SK-N-SH treated with all-trans-retinoic acid at 6 μM for 48 hours (cell line): ENCODE data around the gene ENTPD2.

Experiments used
- ATAC-seq: fragments of 200-7000 bp; cut with Tn5 transposase; 3 replicates; pipeline ENCODE4 v1.9.1; 2020; ENCODE audit warnings: mild to moderate bottlenecking, moderate library complexity
- ARNTL ChIP-seq: fragments of 450-650 bp; formaldehyde crosslinking; IDR thresholded peaks from 2 replicates; pipeline ENCODE4 v1.5.0; 2020; ENCODE audit warnings: low read depth, mild to moderate bottlenecking, moderate library complexity, borderline replicate concordance
- BACH2 ChIP-seq: fragments of 250-450 bp; sonication (Bioruptor Pico); IDR thresholded peaks from 2 replicates; pipeline ENCODE4 v1.9.0; 2021; ENCODE audit warnings: mild to moderate bottlenecking, borderline replicate concordance
- CREB5 ChIP-seq: fragments of 250-450 bp; sonication (Bioruptor Pico); IDR thresholded peaks from 2 replicates; pipeline ENCODE4 v1.5.1; 2020; ENCODE audit warnings: low read depth, mild to moderate bottlenecking, moderate library complexity
- CSDC2 ChIP-seq: fragments of 250-450 bp; sonication (Bioruptor Pico); IDR thresholded peaks from 2 replicates; pipeline ENCODE4 v1.5.0; 2020; ENCODE audit warnings: mild to moderate bottlenecking, moderate library complexity
- CSRNP3 ChIP-seq: fragments of 250-450 bp; sonication (Bioruptor Pico); IDR thresholded peaks from 2 replicates; pipeline ENCODE4 v1.5.1; 2021; ENCODE audit warnings: mild to moderate bottlenecking, moderate library complexity
- ESRRG ChIP-seq: fragments of 250-450 bp; sonication (Bioruptor Pico); IDR thresholded peaks from 2 replicates; pipeline ENCODE4 v1.6.1; 2021; ENCODE audit warnings: mild to moderate bottlenecking
- GLIS3 ChIP-seq: fragments of 250-450 bp; sonication (Bioruptor Pico); IDR thresholded peaks from 2 replicates; pipeline ENCODE4 v1.5.0; 2020; ENCODE audit warnings: mild to moderate bottlenecking, moderate library complexity
- ISL1 ChIP-seq: fragments of 250-450 bp; sonication (Bioruptor Pico); IDR thresholded peaks from 2 replicates; pipeline ENCODE4 v2.1.2; 2022; ENCODE audit warnings: mild to moderate bottlenecking, moderate library complexity
- OSR1 ChIP-seq: fragments of 250-450 bp; sonication (Bioruptor Pico); IDR thresholded peaks from 2 replicates; pipeline ENCODE4 v1.8.0; 2022; ENCODE audit warnings: moderate library complexity, mild to moderate bottlenecking, inconsistent platforms
- PATZ1 ChIP-seq: fragments of 250-450 bp; sonication (Bioruptor Pico); IDR thresholded peaks from 2 replicates; pipeline ENCODE4 v1.8.0; 2020; ENCODE audit warnings: mild to moderate bottlenecking, moderate library complexity, borderline replicate concordance
- POU6F1 ChIP-seq: fragments of 250-450 bp; sonication (Bioruptor Pico); IDR thresholded peaks from 2 replicates; pipeline ENCODE4 v1.8.0; 2021; ENCODE audit warnings: low read depth, mild to moderate bottlenecking, moderate library complexity, borderline replicate concordance
- PPARA ChIP-seq: fragments of 250-450 bp; sonication (Bioruptor Pico); IDR thresholded peaks from 2 replicates; pipeline ENCODE4 v1.5.0; 2020; ENCODE audit warnings: mild to moderate bottlenecking, borderline replicate concordance
- RARB ChIP-seq: fragments of 250-450 bp; sonication (Bioruptor Pico); IDR thresholded peaks from 2 replicates; pipeline ENCODE4 v1.8.0; 2021; ENCODE audit warnings: mild to moderate bottlenecking, moderate library complexity
- SNAI2 ChIP-seq: fragments of 250-450 bp; sonication (Bioruptor Pico); IDR thresholded peaks from 2 replicates; pipeline ENCODE4 v1.5.0; 2020; ENCODE audit warnings: mild to moderate bottlenecking, moderate library complexity
- TCF4 ChIP-seq: fragments of 250-450 bp; sonication (Bioruptor Pico); IDR thresholded peaks from 2 replicates; pipeline ENCODE4 v1.8.0; 2021; ENCODE audit warnings: mild to moderate bottlenecking, moderate library complexity, borderline replicate concordance
- TOX ChIP-seq: fragments of 250-450 bp; sonication (Bioruptor Pico); IDR thresholded peaks from 2 replicates; pipeline ENCODE4 v1.8.0; 2021; ENCODE audit warnings: mild to moderate bottlenecking, moderate library complexity, borderline replicate concordance
- TSHZ2 ChIP-seq: fragments of 250-450 bp; sonication (Bioruptor Pico); IDR thresholded peaks from 2 replicates; pipeline ENCODE4 v1.5.0; 2020; ENCODE audit warnings: mild to moderate bottlenecking, moderate library complexity
- ZFP3 ChIP-seq: fragments of 250-450 bp; sonication (Bioruptor Pico); IDR thresholded peaks from 2 replicates; pipeline ENCODE4 v1.5.0; 2020; ENCODE audit warnings: mild to moderate bottlenecking, moderate library complexity
- ZFP30 ChIP-seq: fragments of 450-650 bp; formaldehyde crosslinking; IDR thresholded peaks from 2 replicates; pipeline ENCODE4 v1.5.0; 2022; ENCODE audit warnings: mild to moderate bottlenecking, moderate library complexity
- ZNF70 ChIP-seq: fragments of 450-650 bp; formaldehyde crosslinking; IDR thresholded peaks from 2 replicates; pipeline ENCODE4 v1.5.0; 2020; ENCODE audit warnings: mild to moderate bottlenecking, moderate library complexity
- ZNF8 ChIP-seq: fragments of 450-650 bp; formaldehyde crosslinking; IDR thresholded peaks from 2 replicates; pipeline ENCODE4 v1.5.0; 2020; ENCODE audit warnings: mild to moderate bottlenecking, moderate library complexity

The ENTPD2 gene

GRCh38 chr9:137075275-137075775 is 21.5 kb upstream of the ENTPD2 start (continued):
- TF ChIP-seq CREB5 (CRISPR knock-in tag) (no peak), CSDC2 (CRISPR knock-in tag) (no peak), ZNF8 (CRISPR knock-in tag) (no peak)

GRCh38 chr9:137074657-137075274 is 20.9 kb upstream of the ENTPD2 start:
- no peak for ATAC-seq

GRCh38 chr9:137073992-137074399 is 20.1 kb upstream of the ENTPD2 start:
- TF ChIP-seq ZNF70 (CRISPR knock-in tag) = no peak
- no peak for TF ChIP-seq BACH2
- TF ChIP-seq SNAI2 = no peak
- no peak for TF ChIP-seq RARB
- ATAC-seq = no peak

More at GRCh38 chr9:137074657-137075274, 20.9 kb upstream of the ENTPD2 start:
- TF ChIP-seq ESRRG (CRISPR knock-in tag) (no peak), CSDC2 (CRISPR knock-in tag) (no peak), ZFP3 (CRISPR knock-in tag) (no peak), ARNTL (no peak)

GRCh38 chr9:137071282-137071681 is 17.4 kb upstream of the ENTPD2 start:
- ATAC-seq = no peak
- TF ChIP-seq ZFP30 (no peak), POU6F1 (CRISPR knock-in tag) (no peak), PATZ1 (CRISPR knock-in tag) (no peak), ESRRG (CRISPR knock-in tag) (no peak), OSR1 (CRISPR knock-in tag) (no peak), PPARA (CRISPR knock-in tag) (no peak), GLIS3 (CRISPR knock-in tag) (no peak), ZNF8 (CRISPR knock-in tag) (no peak)

GRCh38 chr9:137070906-137071275 is 17.0 kb upstream of the ENTPD2 start:
- ATAC-seq = peak; percentile 30
- TF ChIP-seq BACH2 = no peak
- TF ChIP-seq TCF4 (CRISPR knock-in tag) = no peak
- TF ChIP-seq CSRNP3 (CRISPR knock-in tag) = no peak
- no peak for TF ChIP-seq PPARA (CRISPR knock-in tag)
- TF ChIP-seq OSR1 (CRISPR knock-in tag) = no peak
- no peak for TF ChIP-seq ZNF8 (CRISPR knock-in tag)
- TF ChIP-seq TSHZ2 (CRISPR knock-in tag) = no peak
- no peak for TF ChIP-seq ZFP3 (CRISPR knock-in tag)
- no peak for TF ChIP-seq POU6F1 (CRISPR knock-in tag)
- no peak for TF ChIP-seq ZFP30
- no peak for TF ChIP-seq SNAI2
- no peak for TF ChIP-seq ZNF70 (CRISPR knock-in tag)
- TF ChIP-seq TOX (CRISPR knock-in tag) = no peak
- no peak for TF ChIP-seq ISL1 (CRISPR knock-in tag)
